GM19043 (cell line): ENCODE measurements around the gene SLC26A1.

ENCODE experiments used
- ATAC-seq: cut with Tn5 transposase; IDR thresholded peaks from one replicate; pipeline ENCODE4 v1.9.1; 2021; ENCODE audit warnings: low read depth; ENCODE audit not compliant: unreplicated experiment

Gene SLC26A1, protein sequence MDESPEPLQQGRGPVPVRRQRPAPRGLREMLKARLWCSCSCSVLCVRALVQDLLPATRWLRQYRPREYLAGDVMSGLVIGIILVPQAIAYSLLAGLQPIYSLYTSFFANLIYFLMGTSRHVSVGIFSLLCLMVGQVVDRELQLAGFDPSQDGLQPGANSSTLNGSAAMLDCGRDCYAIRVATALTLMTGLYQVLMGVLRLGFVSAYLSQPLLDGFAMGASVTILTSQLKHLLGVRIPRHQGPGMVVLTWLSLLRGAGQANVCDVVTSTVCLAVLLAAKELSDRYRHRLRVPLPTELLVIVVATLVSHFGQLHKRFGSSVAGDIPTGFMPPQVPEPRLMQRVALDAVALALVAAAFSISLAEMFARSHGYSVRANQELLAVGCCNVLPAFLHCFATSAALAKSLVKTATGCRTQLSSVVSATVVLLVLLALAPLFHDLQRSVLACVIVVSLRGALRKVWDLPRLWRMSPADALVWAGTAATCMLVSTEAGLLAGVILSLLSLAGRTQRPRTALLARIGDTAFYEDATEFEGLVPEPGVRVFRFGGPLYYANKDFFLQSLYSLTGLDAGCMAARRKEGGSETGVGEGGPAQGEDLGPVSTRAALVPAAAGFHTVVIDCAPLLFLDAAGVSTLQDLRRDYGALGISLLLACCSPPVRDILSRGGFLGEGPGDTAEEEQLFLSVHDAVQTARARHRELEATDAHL

GRCh38 chr4:993111-994029, at the start of gene SLC26A1:
Gene SLC26A1 (minus strand): TSS chr4:993404. CDS start chr4:991703, 1,701 bp downstream.
- no peak for ATAC-seq

DNA sequence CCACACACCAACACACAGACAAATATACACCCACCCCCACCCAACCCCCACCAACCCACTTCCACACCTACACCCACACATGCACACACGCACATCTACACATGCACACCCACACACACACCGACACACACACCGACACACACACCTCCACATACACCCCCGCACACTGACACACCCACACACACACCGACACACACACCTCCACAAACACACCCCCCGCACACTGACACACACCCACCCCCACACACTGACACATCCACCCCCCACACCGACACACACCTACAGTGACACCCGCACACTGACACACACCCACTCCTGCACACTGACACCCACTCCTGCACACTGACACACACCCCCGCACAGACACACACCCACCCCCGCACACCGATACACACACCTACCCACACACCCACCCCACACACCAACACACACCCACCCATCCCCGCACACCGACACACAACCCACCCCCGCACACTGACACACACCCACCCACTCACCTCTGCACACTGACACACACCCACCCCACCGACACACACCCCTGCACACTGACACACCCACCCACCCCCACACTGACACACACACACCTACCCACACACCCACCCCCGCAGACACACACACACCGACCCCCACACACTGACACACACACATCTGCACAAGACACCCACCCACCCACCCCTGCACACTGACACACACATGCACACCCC, 49.3 kb upstream of the SLC26A1 start:
- no peak for ATAC-seq

GRCh38 chr4:1041936-1042330, 48.7 kb upstream of the SLC26A1 start:
- ATAC-seq = no peak

DNA sequence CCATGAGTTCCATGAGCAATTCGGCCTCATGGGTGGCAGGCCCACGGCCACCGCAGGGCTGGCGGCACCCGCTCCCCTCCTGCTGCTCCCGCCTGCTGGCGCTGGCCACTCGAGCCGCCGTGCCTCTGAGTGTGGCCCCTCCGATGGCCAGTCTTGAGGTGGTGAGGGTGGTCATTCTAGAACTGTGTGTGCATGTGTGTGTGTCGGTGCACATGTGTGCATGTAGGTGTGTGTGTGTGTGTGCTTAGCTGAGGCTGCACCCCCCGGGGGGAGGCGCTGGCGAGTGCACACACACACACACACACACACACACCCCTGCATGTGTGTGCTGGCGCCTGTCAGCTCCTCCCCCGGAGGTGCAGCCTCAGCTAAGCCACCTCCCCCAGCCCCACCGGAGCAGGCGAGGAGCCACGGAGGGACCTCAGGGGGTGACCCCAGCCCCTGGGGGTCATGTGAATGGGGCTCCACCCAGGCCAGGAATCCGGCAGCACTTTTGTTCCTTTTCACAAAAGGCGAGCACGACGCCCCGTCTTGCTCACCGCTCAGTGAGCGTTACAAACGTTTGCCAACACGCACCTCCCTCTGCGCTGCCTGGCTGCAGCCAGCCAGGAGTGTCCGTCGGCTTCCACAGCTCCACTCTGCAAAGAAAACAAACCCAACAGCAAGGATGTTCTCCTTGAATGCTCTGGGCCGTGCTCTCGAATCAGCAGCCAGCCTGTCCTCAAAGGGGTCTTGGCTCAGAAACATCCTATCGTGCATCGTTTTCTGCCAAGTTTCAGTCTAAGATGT, 48.1 kb upstream of the SLC26A1 start:
- no peak for ATAC-seq

GRCh38 chr4:1040344-1041146, 47.3 kb upstream of the SLC26A1 start:
- ATAC-seq = no peak

- no peak for ATAC-seq
These were observed 46.5 kb upstream of the SLC26A1 start for GRCh38 chr4:1039493-1040343.

GRCh38 chr4:1038948-1039492, 45.8 kb upstream of the SLC26A1 start:
- ATAC-seq = no peak

DNA sequence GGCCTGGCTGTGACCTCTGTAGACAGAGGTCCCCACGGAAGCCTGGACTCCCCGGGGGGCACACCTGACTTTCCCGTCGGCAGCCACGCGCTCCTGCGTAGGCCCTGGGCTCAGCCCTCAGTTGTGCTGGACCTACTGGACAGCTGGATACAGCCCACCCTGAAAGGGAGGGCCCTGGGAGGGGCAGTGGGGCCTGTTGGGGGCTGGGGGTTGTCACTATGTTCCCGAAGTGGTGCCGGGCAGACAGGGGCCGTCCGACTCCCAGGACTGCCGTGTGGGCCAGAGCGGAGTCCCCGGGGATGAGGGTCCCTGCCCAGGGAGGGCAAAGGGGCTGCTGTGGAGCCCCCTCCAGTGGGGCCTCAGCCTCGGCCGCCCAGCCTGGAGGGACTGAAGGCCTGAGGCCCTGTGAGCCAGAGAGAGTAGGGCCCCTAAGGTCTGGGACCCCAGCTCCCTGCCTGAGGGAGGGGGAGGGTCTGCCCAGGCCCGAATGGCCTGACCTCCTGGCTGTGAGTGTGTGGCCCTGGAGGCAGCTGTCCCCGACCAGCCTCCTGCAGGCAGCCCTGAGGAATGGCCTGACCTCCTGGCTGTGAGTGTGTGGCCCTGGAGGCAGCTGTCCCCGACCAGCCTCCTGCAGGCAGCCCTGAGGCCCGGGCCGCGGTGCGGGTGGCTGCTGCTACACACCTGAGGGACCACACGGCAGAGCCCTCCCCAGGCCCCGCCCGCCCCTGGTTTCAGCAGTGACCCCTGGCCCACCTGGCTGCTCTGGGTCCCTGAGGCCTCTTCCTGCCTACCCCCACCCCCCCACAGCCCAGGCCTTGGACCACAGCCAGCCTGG, 44.0 kb upstream of the SLC26A1 start:
- ATAC-seq = no peak

DNA sequence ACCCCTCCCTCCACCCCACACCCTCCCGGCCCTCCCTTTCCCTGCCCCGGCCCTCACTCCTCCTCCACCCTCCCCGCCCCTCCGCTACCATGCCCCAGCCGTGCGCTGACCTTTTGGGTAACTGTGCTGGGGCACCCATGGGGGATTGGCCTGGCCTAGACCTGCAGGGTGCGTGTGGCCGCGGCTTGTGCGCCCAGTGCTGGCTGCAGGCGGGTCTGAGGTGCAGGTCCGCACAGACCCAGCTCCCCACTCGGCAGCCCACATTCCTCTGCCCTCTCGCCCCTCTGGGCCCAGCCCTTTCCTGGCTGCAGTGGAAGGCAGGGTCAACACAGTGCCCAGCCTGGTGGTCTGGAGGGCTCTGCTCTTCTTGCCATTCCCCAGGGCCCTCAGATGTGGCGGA, 42.9 kb upstream of the SLC26A1 start:
- ATAC-seq = no peak

GRCh38 chr4:1035510-1035909, 42.3 kb upstream of the SLC26A1 start:
- ATAC-seq = no peak

- no peak for ATAC-seq
These were observed 40.8 kb upstream of the SLC26A1 start for GRCh38 chr4:1033840-1034551.

GRCh38 chr4:1032861-1033260, 39.7 kb upstream of the SLC26A1 start:
- no peak for ATAC-seq

GRCh38 chr4:1031956-1032795, 39.0 kb upstream of the SLC26A1 start:
- ATAC-seq = no peak

GRCh38 chr4:1031346-1031745, 38.1 kb upstream of the SLC26A1 start:
- ATAC-seq = no peak

DNA sequence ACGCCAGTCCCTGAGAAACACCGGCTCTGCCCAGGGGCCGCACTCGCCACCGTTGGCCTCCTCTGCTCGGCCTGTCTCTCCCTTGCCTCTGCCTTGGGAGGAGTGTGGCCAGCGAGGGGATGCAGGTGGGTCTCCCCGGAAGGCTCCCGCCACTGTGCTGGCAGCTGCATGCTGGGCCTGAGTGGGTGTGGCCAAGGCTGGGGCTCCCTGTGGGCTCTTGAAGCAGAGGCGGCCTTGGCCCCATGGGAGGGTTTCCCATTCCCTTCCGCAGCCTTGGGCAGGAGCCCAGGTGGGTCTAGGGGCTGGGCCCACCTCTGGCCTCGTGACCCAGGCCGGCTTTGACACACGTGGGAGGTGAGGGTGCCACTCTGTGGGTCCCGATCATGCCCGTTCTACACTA, 37.4 kb upstream of the SLC26A1 start:
- ATAC-seq = no peak
